NCI-H1105 (cell line): Measurements from ENCODE around the gene TTLL10.
A peak's percentile ranks its signal among the peaks of the same experiment; 100 is the strongest.

Experiments
- DNase-seq: peaks from one replicate; lab custom pipeline; 2025; lab: John Stamatoyannopoulos, UW

The TTLL10 gene

GRCh38 chr1:1160281-1160930 is 13.3 kb upstream of the TTLL10 start:
- no peak for DNase-seq

- DNase-seq, result no peak
Observed at GRCh38 chr1:1161078-1161682, 12.5 kb upstream of the TTLL10 start.

GRCh38 chr1:1161683-1162079 is 12.0 kb upstream of the TTLL10 start:
- no peak for DNase-seq

GRCh38 chr1:1162597-1163537 is 10.8 kb upstream of the TTLL10 start:
- DNase-seq, result peak; percentile 96

GRCh38 chr1:1163538-1164070 is 10.1 kb upstream of the TTLL10 start:
- DNase-seq, result no peak

- peak; percentile 31 for DNase-seq
Observed at GRCh38 chr1:1164361-1164700, 9.3 kb upstream of the TTLL10 start.

- no peak for DNase-seq
Observed at GRCh38 chr1:1164701-1165451, 8.8 kb upstream of the TTLL10 start.

GRCh38 chr1:1165485-1165884 is 8.2 kb upstream of the TTLL10 start:
- no peak for DNase-seq

GRCh38 chr1:1165900-1166421 is 7.7 kb upstream of the TTLL10 start:
- no peak for DNase-seq

GRCh38 chr1:1166642-1167397 is 6.9 kb upstream of the TTLL10 start:
- no peak for DNase-seq

GRCh38 chr1:1167398-1167821 is 6.3 kb upstream of the TTLL10 start:
- no peak for DNase-seq

GRCh38 chr1:1167841-1168450 is 5.7 kb upstream of the TTLL10 start:
- DNase-seq, result no peak

- no peak for DNase-seq
Observed at GRCh38 chr1:1168451-1169411, 4.9 kb upstream of the TTLL10 start.

- no peak for DNase-seq
Observed at GRCh38 chr1:1169429-1170214, 4.1 kb upstream of the TTLL10 start.

GRCh38 chr1:1170215-1171091 is 3.2 kb upstream of the TTLL10 start:
- no peak for DNase-seq

- no peak for DNase-seq
Observed at GRCh38 chr1:1171161-1171545, 2.5 kb upstream of the TTLL10 start.

GRCh38 chr1:1171546-1172340 is 1.9 kb upstream of the TTLL10 start:
- DNase-seq, result no peak
